Measurements from ENCODE around the gene ARRDC3.
"Not testable (repeated sequence)": the region's sequence is repeated elsewhere in the genome, so short reads cannot be mapped to it uniquely, and the experiment has no call there.

The ARRDC3 gene

GRCh38 chr5:91357012-91357634 lies 26.0 kb downstream of the ARRDC3 start:
- DNase-seq: no peak

GRCh38 chr5:91354867-91355266 lies 28.2 kb downstream of the ARRDC3 start:
- not testable (repeated sequence) for DNase-seq

GRCh38 chr5:91352831-91353695 lies 30.1 kb downstream of the ARRDC3 start:
- DNase-seq: no peak

- DNase-seq: no peak
Measured at GRCh38 chr5:91345461-91345860, 37.7 kb downstream of the ARRDC3 start.

GRCh38 chr5:91344661-91345200 lies 38.4 kb downstream of the ARRDC3 start:
- not testable (repeated sequence) for DNase-seq

GRCh38 chr5:91343916-91344315 lies 39.2 kb downstream of the ARRDC3 start:
- DNase-seq: no peak

- DNase-seq: not testable (repeated sequence)
Measured at GRCh38 chr5:91342931-91343330, 40.2 kb downstream of the ARRDC3 start.

- no peak for DNase-seq
Measured at GRCh38 chr5:91341154-91341553, 42.0 kb downstream of the ARRDC3 start.

GRCh38 chr5:91340532-91340931 lies 42.6 kb downstream of the ARRDC3 start:
- DNase-seq: no peak

- DNase-seq: no peak
Measured at GRCh38 chr5:91339063-91339705, 43.9 kb downstream of the ARRDC3 start.

GRCh38 chr5:91332267-91333045 lies 50.7 kb downstream of the ARRDC3 start:
- no peak for DNase-seq

- no peak for DNase-seq
Measured at GRCh38 chr5:91331705-91332104, 51.4 kb downstream of the ARRDC3 start.

GRCh38 chr5:91329283-91329682 lies 53.8 kb downstream of the ARRDC3 start:
- DNase-seq: no peak

- no peak for DNase-seq
Measured at GRCh38 chr5:91328743-91329142, 54.4 kb downstream of the ARRDC3 start.

- DNase-seq: not testable (repeated sequence)
Measured at GRCh38 chr5:91322981-91323380, 60.1 kb downstream of the ARRDC3 start.

- no peak for DNase-seq
Measured at GRCh38 chr5:91319667-91320066, 63.5 kb downstream of the ARRDC3 start.

GRCh38 chr5:91318724-91319123 lies 64.4 kb downstream of the ARRDC3 start:
- no peak for DNase-seq

Measured in cortex of kidney (tissue), 1 donor.